Measurements from ENCODE around the gene SHOC2. TPM values are rescaled to one million over a fixed set of nuclear protein-coding genes. Genes with fewer than 3 reads are reported as not detected.

SHOC2 gene
- total and polyA plus RNA-seq, 9 of the 15 experiments (the other 6 are each of a cell fraction or from before 2014, with no cell fraction given), result 9.2 to 17.5 (median 14.9) TPM

DNA sequence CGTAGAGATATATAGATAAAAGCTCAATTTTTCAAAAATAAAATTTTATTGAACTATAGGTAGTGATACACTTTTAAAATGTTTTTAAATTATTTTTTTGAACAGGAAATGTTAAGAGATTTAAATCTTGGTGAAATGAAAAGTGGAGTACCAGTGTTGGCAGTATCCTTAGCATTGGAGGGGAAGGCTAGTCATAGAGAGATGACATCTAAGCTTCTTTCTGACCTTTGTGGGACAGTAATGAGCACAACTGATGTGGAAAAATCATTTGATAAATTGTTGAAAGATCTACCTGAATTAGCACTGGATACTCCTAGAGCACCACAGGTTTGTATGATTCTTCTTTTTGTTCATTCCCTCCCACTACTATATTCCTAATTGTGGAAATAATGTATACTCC is 31.8 kb upstream of the SHOC2 start (continued):
- no peak for TF ChIP-seq ZNF318 (IDR thresholded peaks at IDR 0.05; ENCODE audit: borderline replicate concordance in 1 of 2, low read depth in 1 of 2)
- TF ChIP-seq TBL1XR1 (IDR thresholded peaks at IDR 0.05; ENCODE audit: low read length in 2 of 2), result no peak
- TF ChIP-seq TSHZ1 (CRISPR knock-in tag; IDR thresholded peaks at IDR 0.05), result no peak
- TF ChIP-seq, protein P1, sequence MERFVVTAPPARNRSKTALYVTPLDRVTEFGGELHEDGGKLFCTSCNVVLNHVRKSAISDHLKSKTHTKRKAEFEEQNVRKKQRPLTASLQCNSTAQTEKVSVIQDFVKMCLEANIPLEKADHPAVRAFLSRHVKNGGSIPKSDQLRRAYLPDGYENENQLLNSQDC (CRISPR knock-in tag; IDR thresholded peaks at IDR 0.05), result no peak
- TF ChIP-seq MAFK (IDR thresholded peaks at IDR 0.05; ENCODE audit: low read length), result no peak
- TF ChIP-seq FIP1L1 (IDR thresholded peaks at IDR 0.05; ENCODE audit: low read depth, low read length, poor library complexity, severe bottlenecking), result no peak
- TF ChIP-seq NFIX (CRISPR knock-in tag; IDR thresholded peaks at IDR 0.05; ENCODE audit: low read depth), result no peak
- no peak for TF ChIP-seq OTX1 (CRISPR knock-in tag; IDR thresholded peaks at IDR 0.05)

Measured in K562 (cell line).